GM12878 (cell line): ENCODE data around the gene WDR43. TPM values are rescaled to one million over a fixed set of nuclear protein-coding genes. Genes with fewer than 3 reads are reported as not detected.

Experiments used
- ATAC-seq: fragments of 200-7000 bp; cut with Tn5 transposase; 3 replicates; pipeline ENCODE4 v1.9.1; 2020; ENCODE audit warnings: mild to moderate bottlenecking, moderate library complexity
- BruUV-seq: library from RNA; stranded (reverse); fragments of 400-500 nt; replicated peaks from 2 replicates; lab custom pipeline; 2021; lab: Mats Ljungman, UMichigan
- CTCF ChIA-PET: fragments of 300-600 bp; sonication (Branson Sonifier 250); formaldehyde crosslinking; extraction: SDS; loops from one replicate; lab custom pipeline; 2021; ENCODE audit warnings: inconsistent platforms; lab: Yijun Ruan, JAX
- POLR2A ChIA-PET: fragments of 350-600 bp; formaldehyde crosslinking; extraction: SDS; loops from one replicate; lab custom pipeline; 2021; ENCODE audit warnings: inconsistent platforms; lab: Charles Lee
- RAD21 ChIA-PET: fragments of 300-600 bp; sonication (Branson Sonifier 250); formaldehyde crosslinking; loops from one replicate; lab custom pipeline; 2023; ENCODE audit warnings: antibody characterized with exemption; ENCODE audit not compliant: unreplicated experiment; lab: Charles Lee
- SMC1A ChIA-PET: fragments of 300-600 bp; sonication (Branson Sonifier 250); formaldehyde crosslinking; loops from one replicate; lab custom pipeline; 2023; ENCODE audit not compliant: unreplicated experiment, uncharacterized antibody; lab: Charles Lee
- DNase-seq: peaks from one replicate; pipeline ENCODE4 v3.0.0-alpha.2; 2011; ENCODE audit warnings: low read depth, low spot score
- FAIRE-seq: peaks from 3 replicates; lab custom pipeline; 2011; peaks lifted over from hg19 to GRCh38; lab: Jason Lieb, UNC
- H2AFZ ChIP-seq: 2 replicates; pipeline ENCODE4 v1.6.0; 2011; ENCODE audit warnings: low read depth, low read length, control low read depth; ENCODE audit not compliant: control insufficient read depth
- H3K27ac ChIP-seq: 2 replicates; pipeline ENCODE4 v1.5.1; 2011; ENCODE audit warnings: control low read depth; ENCODE audit not compliant: control insufficient read depth, insufficient read depth
- H3K27me3 ChIP-seq, 2 experiments: replicated peaks in 1 of 2; 2 replicates each; pipeline versions ENCODE4 v1.6.0 to v1.6.1; 2011; ENCODE audit warnings: low read length in 1 of 2; ENCODE audit not compliant: control insufficient read depth in 2 of 2, insufficient read depth in 2 of 2
- H3K36me3 ChIP-seq, 2 experiments: 2 replicates each; pipeline ENCODE4 v1.5.1; 2011; ENCODE audit warnings: low read length in 1 of 2; ENCODE audit not compliant: control insufficient read depth in 2 of 2, insufficient read depth in 2 of 2
- H3K4me1 ChIP-seq: 2 replicates; pipeline ENCODE4 v1.6.1; 2011; ENCODE audit warnings: mild to moderate bottlenecking, low read length, moderate library complexity, mixed read lengths; ENCODE audit not compliant: control insufficient read depth, insufficient read depth
- H3K4me2 ChIP-seq: 2 replicates; pipeline ENCODE4 v1.6.0; 2011; ENCODE audit warnings: control low read depth; ENCODE audit not compliant: control insufficient read depth, insufficient read depth
- H3K4me3 ChIP-seq: fragments of 200-600 bp; sonication (generic); 2 replicates; pipeline ENCODE4 v1.5.1; 2016
- H3K79me2 ChIP-seq: 2 replicates; pipeline ENCODE4 v1.6.0; 2011; ENCODE audit warnings: low read length; ENCODE audit not compliant: control insufficient read depth, insufficient read depth
- H3K9ac ChIP-seq: 2 replicates; pipeline ENCODE4 v1.8.0; 2011; ENCODE audit warnings: low read length, control low read depth, mixed read lengths; ENCODE audit not compliant: control insufficient read depth, insufficient read depth
- H3K9me3 ChIP-seq: replicated peaks from 3 replicates; pipeline ENCODE4 v1.5.1; 2011; ENCODE audit warnings: mild to moderate bottlenecking, low read length; ENCODE audit not compliant: control insufficient read depth, insufficient read depth
- H4K20me1 ChIP-seq: 2 replicates; pipeline ENCODE4 v1.6.0; 2011; ENCODE audit not compliant: control insufficient read depth, insufficient read depth
- CHD1 ChIP-seq: IDR thresholded peaks from 2 replicates; pipeline ENCODE4 v1.6.1; 2012; ENCODE audit warnings: low read depth, low read length, improper control_type of control experiment
- EGR1 ChIP-seq, 2 experiments: IDR thresholded peaks; 1 replicate in 1 of 2; 2 replicates in 1 of 2; pipeline ENCODE4 v1.6.1; 2011 to 2012; ENCODE audit warnings: low read depth in 2 of 2, low read length in 2 of 2, borderline replicate concordance in 1 of 2, mild to moderate bottlenecking in 1 of 2, moderate library complexity in 1 of 2
- FOS ChIP-seq: IDR thresholded peaks from 3 replicates; pipeline ENCODE4 v1.6.1; 2011; ENCODE audit warnings: borderline replicate concordance; ENCODE audit not compliant: insufficient read length; ENCODE audit errors: extremely low read depth
- GATAD2B ChIP-seq: fragments of 450-650 bp; conservative IDR thresholded peaks from 2 replicates; pipeline ENCODE4 v1.6.1; 2017; ENCODE audit warnings: low read depth, mild to moderate bottlenecking, moderate library complexity
- MTA2 ChIP-seq: fragments of 450-650 bp; IDR thresholded peaks from 2 replicates; pipeline ENCODE4 v1.6.1; 2016; ENCODE audit warnings: low read depth, mild to moderate bottlenecking, moderate library complexity
- RAD51 ChIP-seq: fragments of 450-650 bp; IDR thresholded peaks from 2 replicates; pipeline ENCODE4 v1.6.1; 2016; ENCODE audit warnings: moderate library complexity, mild to moderate bottlenecking, inconsistent platforms
- RBBP5 ChIP-seq: fragments of 200-600 bp; sonication (generic); conservative IDR thresholded peaks from 2 replicates; pipeline ENCODE4 v1.6.1; 2016
- TBL1XR1 ChIP-seq: IDR thresholded peaks from 2 replicates; pipeline ENCODE4 v1.6.1; 2012; ENCODE audit warnings: low read depth, low read length, improper control_type of control experiment
- ZNF622 ChIP-seq: fragments of 450-650 bp; IDR thresholded peaks from 2 replicates; pipeline ENCODE4 v1.6.1; 2017; ENCODE audit warnings: mild to moderate bottlenecking, inconsistent platforms
- WGBS: methylation state at CpG from one replicate; pipeline ENCODE4 v1.1.6; 2016; ENCODE audit warnings: low lambda C conversion rate; ENCODE audit not compliant: insufficient replicate concordance, insufficient coverage; ENCODE audit errors: missing lambda C conversion rate; 5-methylcytosine and 5-hydroxymethylcytosine counted together
- in situ Hi-C: fragments of 300-500 bp; cut with MboI; formaldehyde crosslinking; loops from 9 replicates; pipeline ENCODE4 v1.14.3; 2018; ENCODE audit warnings: mixed read lengths
- intact Hi-C: fragments of 100-400 bp; cut with micrococcal nuclease; formaldehyde crosslinking; loops from one replicate; pipeline ENCODE4 v1.14.2; 2022; ENCODE audit not compliant: unreplicated experiment
- polyA plus RNA-seq, 11 experiments: library from polyadenylated mRNA; depleted of rRNA in 4 of 11; unstranded in 6 of 11; stranded (reverse) in 5 of 11; fragments of >200 nt; fragmentation: Nextera tagmentation in 4 of 11; fragmentation: Illumina TruSeq in 1 of 11; extraction: Ambion mirVana in 4 of 11; extraction: Trizol in 1 of 11; gene quantifications; 1 replicate in 1 of 11; 2 replicates in 10 of 11; pipeline versions ENCODE4 v1.2.1 to v1.2.3, GENCODE V29; 2011 to 2016; ENCODE audit warnings: inconsistent platforms in 2 of 11, missing spikeins in 2 of 11, low read depth in 1 of 11
- total RNA-seq, 4 experiments: library from RNA; depleted of rRNA in 3 of 4; stranded (reverse); fragments of >200 nt in 3 of 4; fragmentation: Illumina TruSeq in 1 of 4; extraction: Trizol in 1 of 4; gene quantifications; 2 replicates each; pipeline versions ENCODE4 v1.2.1 to v1.2.3, GENCODE V29; 2013 to 2021
- TF ChIP-seq, protein P1 (sequence below): fragments of 450-650 bp; IDR thresholded peaks from 2 replicates; pipeline ENCODE4 v1.6.1; 2017; ENCODE audit warnings: antibody characterized with exemption, mild to moderate bottlenecking, moderate library complexity

WDR43 gene
- total and polyA plus RNA-seq, 10 of the 15 experiments (the other 5 are each of a cell fraction or from before 2014, with no cell fraction given), result 39.3 to 153 (median 81.9) TPM

DNA sequence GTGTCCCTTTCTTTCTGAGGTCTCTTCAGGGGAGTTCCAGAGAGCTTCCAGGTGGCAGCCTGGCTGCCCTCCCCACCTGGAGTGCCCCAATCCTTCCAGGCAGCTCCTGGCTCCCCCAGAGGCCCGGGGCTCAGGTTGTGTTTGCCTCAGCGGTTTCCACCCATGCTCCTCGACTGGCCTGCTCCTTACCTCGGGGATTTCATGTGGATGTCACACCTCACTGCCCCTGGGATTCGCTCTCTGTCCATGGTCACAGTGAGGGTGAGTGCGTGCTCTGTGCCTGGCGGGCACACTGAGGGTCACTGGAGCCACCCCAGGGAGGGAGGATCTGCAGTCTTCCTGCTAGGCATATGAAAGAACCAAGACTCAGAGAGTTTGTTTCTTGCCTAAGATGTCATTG, 84.6 kb downstream of the WDR43 start:
- in situ Hi-C loops (no loop called here), intact Hi-C loops (no loop called here)
- RAD21 ChIA-PET, result no interaction called here
- WGBS, result 10% methylated on average over 6 of the region's 7 CpGs
- CTCF ChIA-PET, result no interaction called here
- Histone ChIP-seq H3K4me1 (no peaks in the 10 kb centered on the region), H3K27ac (no peak overlapping the region), H3K79me2 (no peaks in the 10 kb centered on the region), H2AFZ (no peak overlapping the region), H3K36me3 (no peaks in the 10 kb centered on the region), H3K4me3 (no peak overlapping the region), H3K9ac (no peak overlapping the region), H3K27me3 (no peaks in the 10 kb centered on the region), H3K9me3 (no peaks in the 10 kb centered on the region), H3K4me2 (no peak overlapping the region), H4K20me1 (no peaks in the 10 kb centered on the region)
- BruUV-seq, result no TSS peak
- DNase-seq, result no peak
- POLR2A ChIA-PET, result no interaction called here
- no peak for ATAC-seq
- SMC1A ChIA-PET, result no interaction called here
- TF ChIP-seq CHD1 (no peak), FOS (no peak), MTA2 (no peak), GATAD2B (no peak), EGR1 (IDR thresholded peaks at IDR 0.05; ENCODE audit: borderline replicate concordance in 1 of 2, low read depth in 2 of 2, low read length in 2 of 2) (no peak), RAD51 (no peak), TBL1XR1 (no peak), RBBP5 (no peak), ZNF622 (no peak)
- TF ChIP-seq, protein P1, sequence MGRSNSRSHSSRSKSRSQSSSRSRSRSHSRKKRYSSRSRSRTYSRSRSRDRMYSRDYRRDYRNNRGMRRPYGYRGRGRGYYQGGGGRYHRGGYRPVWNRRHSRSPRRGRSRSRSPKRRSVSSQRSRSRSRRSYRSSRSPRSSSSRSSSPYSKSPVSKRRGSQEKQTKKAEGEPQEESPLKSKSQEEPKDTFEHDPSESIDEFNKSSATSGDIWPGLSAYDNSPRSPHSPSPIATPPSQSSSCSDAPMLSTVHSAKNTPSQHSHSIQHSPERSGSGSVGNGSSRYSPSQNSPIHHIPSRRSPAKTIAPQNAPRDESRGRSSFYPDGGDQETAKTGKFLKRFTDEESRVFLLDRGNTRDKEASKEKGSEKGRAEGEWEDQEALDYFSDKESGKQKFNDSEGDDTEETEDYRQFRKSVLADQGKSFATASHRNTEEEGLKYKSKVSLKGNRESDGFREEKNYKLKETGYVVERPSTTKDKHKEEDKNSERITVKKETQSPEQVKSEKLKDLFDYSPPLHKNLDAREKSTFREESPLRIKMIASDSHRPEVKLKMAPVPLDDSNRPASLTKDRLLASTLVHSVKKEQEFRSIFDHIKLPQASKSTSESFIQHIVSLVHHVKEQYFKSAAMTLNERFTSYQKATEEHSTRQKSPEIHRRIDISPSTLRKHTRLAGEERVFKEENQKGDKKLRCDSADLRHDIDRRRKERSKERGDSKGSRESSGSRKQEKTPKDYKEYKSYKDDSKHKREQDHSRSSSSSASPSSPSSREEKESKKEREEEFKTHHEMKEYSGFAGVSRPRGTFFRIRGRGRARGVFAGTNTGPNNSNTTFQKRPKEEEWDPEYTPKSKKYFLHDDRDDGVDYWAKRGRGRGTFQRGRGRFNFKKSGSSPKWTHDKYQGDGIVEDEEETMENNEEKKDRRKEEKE, result no peak
- no peak for FAIRE-seq
